ENCODE results near the gene NDUFAF2. TPM values are rescaled to one million over a fixed set of nuclear protein-coding genes. Genes with fewer than 3 reads are reported as not detected.

Gene NDUFAF2
- total and polyA plus RNA-seq, 7 donors, result 32.1 to 87.2 (median 57.4) TPM

- peak; percentile 42 for TF ChIP-seq CTCF (IDR thresholded peaks at IDR 0.05)
- intact Hi-C loops (cut with DNase I), result no loop called here
These were observed 15.6 kb downstream of the NDUFAF2 start for GRCh38 chr5:60960591-60960990.

DNA sequence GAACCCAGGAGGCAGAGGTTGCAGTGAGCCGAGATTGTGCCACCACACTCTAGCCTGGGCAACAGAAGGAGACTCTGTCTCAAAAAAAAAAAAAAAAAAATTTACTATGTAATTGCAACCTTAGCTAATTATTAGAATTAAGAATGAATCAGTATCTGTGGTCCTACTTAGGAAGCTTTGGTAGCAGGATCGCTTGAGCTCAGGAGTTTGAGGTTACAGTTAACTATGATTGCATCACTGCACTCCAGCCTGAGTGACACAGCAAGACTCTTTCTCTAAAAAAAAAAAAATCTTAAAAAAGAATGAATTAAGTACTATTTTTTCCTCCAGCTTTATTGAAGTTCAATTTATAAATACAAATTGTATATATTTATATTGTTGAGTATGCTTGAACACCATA lies 16.7 kb downstream of the NDUFAF2 start:
- ATAC-seq, result peak in 3 of 4 donors; percentile 56 to 77 (median 62)

More at GRCh38 chr5:60960591-60960990, 15.6 kb downstream of the NDUFAF2 start:
- WGBS, 3 donors, result 56 to 57% (median 56%) methylated on average over 2 of the region's 2 CpGs
- no peak for DNase-seq
- no peak for ATAC-seq
- peaks cover 4% of the 10 kb centered on the region for H3K9me3 ChIP-seq
- peaks cover 22% of the 10 kb centered on the region for H3K4me1 ChIP-seq
- H3K4me3 ChIP-seq, result no peak overlapping the region
- no peaks in the 10 kb centered on the region for H3K36me3 ChIP-seq (ENCODE audit: insufficient read depth in 1 of 2, low read depth in 1 of 2)
- H3K27me3 ChIP-seq (ENCODE audit: insufficient read depth in 3 of 3, low read length in 2 of 3), result no peaks in the 10 kb centered on the region
- H3K27ac ChIP-seq, result no peak overlapping the region

DNA sequence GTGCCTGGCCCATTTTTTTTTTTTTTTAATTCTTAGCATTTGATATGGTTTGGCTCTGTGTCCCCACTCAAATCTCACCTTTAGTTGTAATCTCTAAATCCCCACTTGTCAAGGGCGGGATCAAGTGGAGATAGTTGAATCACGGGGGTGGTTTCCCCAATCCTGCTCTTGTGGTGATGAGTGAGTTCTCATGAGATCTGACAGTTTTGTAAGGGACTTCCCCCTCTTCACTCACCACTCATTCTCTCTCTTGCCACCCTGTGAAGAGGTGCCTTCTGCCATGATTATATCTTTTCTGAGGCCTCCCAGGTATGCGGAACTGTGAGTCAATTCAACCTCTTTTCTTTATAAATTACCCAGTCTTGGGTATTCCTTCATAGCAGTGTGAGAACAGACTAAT lies 27.2 kb downstream of the NDUFAF2 start:
- WGBS, 3 donors, result 82 to 97% (median 94%) methylated on average over 3 of the region's 3 CpGs
- Histone ChIP-seq H3K27me3 (ENCODE audit: insufficient read depth in 3 of 3, low read length in 2 of 3) (no peaks in the 10 kb centered on the region), H3K4me1 (peaks cover 16% of the 10 kb centered on the region), H3K36me3 (ENCODE audit: insufficient read depth in 1 of 2, low read depth in 1 of 2) (no peaks in the 10 kb centered on the region), H3K4me3 (no peak overlapping the region), H3K9me3 (peaks cover 19% of the 10 kb centered on the region), H3K27ac (no peak overlapping the region)
- TF ChIP-seq CTCF (IDR thresholded peaks at IDR 0.05), result no peak
- intact Hi-C loops (cut with DNase I), result no loop called here
- ATAC-seq (no peak), DNase-seq (no peak)

More for the DNA sequence above, 16.7 kb downstream of the NDUFAF2 start:
- intact Hi-C loops (cut with DNase I), result no loop called here
- H3K4me1 ChIP-seq, result peaks cover 22% of the 10 kb centered on the region
- DNase-seq, result no peak
- H3K36me3 ChIP-seq (ENCODE audit: insufficient read depth in 1 of 2, low read depth in 1 of 2), result no peaks in the 10 kb centered on the region
- no peaks in the 10 kb centered on the region for H3K27me3 ChIP-seq (ENCODE audit: insufficient read depth in 3 of 3, low read length in 2 of 3)
- H3K27ac ChIP-seq, result no peak overlapping the region
- no peak overlapping the region for H3K4me3 ChIP-seq
- H3K9me3 ChIP-seq, result peaks cover 11% of the 10 kb centered on the region
- WGBS, 3 donors, result 79 to 88% (median 79%) methylated on average over 2 of the region's 2 CpGs
- TF ChIP-seq CTCF (IDR thresholded peaks at IDR 0.05), result no peak

DNA sequence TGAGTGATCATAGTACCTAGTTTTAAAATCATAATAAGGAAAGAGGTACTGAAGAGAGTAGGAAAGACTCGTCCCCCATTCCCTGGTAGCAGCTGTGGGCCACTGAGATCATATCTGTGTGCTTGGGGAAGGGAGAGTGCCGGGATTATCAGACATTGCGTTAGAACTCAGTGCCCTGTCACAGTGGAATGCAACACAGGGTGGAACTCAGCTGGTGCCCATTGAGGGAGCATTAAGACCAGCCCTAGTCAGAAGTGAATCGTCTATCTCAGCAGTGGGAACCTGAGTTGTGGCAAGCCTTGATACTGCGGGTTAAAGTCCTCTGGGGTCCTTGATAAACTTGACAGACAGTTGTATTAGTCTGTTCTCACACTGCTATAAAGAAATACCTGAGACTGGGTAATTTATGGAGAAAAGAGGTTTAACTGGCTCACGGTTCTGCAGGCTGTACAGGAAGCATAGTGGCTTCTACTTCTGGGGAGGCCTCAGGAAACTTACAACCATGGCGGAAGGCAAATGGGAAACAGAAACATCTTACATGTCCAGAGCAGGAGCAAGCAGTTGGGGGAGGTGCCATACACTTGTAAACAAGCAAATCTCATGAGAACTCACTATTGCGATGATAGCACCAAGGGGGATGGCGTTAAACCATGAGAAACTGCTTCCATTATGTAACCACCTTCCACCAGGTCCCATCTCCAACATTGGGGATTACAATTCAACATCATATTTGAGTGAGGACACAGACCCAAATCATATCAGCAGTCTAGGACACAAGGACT lies 33.1 kb downstream of the NDUFAF2 start:
- no peak for TF ChIP-seq CTCF (IDR thresholded peaks at IDR 0.05)
- H3K9me3 ChIP-seq, result no peaks in the 10 kb centered on the region
- intact Hi-C loops (cut with DNase I), result no loop called here
- H3K4me1 ChIP-seq, result peaks cover 16% of the 10 kb centered on the region
- DNase-seq (no peak), ATAC-seq (no peak)
- no peak overlapping the region for H3K4me3 ChIP-seq
- no peaks in the 10 kb centered on the region for H3K27me3 ChIP-seq (ENCODE audit: insufficient read depth in 3 of 3, low read length in 2 of 3)
- no peaks in the 10 kb centered on the region for H3K36me3 ChIP-seq (ENCODE audit: insufficient read depth in 1 of 2, low read depth in 1 of 2)
- WGBS, 3 donors, result 75 to 84% (median 83%) methylated on average over 9 of the region's 9 CpGs
- no peak overlapping the region for H3K27ac ChIP-seq

Measured in psoas muscle (tissue), 8 donors.